Measurements from ENCODE around the gene CNTNAP5.

DNA sequence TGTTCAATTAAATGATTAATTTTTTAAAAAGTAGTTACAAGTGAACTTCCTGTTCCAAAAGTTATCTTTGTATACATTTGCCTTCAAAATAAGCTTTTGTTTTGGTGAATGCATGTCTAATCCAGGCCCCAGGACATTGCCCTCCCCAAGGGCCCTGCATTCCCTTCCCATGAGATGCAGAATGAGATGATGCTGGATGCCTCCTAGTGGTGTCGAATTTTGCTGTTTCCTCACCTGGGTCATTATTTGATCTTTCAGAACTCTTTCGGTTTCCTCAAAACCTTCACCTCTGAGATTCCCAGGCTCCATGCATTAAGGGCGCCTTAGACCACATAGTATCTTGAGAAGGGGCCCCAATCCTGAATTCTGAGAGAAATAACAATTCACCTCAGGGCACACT lies 728.8 kb downstream of the CNTNAP5 start:
- TF ChIP-seq, protein P1, sequence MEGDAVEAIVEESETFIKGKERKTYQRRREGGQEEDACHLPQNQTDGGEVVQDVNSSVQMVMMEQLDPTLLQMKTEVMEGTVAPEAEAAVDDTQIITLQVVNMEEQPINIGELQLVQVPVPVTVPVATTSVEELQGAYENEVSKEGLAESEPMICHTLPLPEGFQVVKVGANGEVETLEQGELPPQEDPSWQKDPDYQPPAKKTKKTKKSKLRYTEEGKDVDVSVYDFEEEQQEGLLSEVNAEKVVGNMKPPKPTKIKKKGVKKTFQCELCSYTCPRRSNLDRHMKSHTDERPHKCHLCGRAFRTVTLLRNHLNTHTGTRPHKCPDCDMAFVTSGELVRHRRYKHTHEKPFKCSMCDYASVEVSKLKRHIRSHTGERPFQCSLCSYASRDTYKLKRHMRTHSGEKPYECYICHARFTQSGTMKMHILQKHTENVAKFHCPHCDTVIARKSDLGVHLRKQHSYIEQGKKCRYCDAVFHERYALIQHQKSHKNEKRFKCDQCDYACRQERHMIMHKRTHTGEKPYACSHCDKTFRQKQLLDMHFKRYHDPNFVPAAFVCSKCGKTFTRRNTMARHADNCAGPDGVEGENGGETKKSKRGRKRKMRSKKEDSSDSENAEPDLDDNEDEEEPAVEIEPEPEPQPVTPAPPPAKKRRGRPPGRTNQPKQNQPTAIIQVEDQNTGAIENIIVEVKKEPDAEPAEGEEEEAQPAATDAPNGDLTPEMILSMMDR (conservative IDR thresholded peaks at IDR 0.05; ENCODE audit: low read depth, low read length): no peak
- TF ChIP-seq MAFK (IDR thresholded peaks at IDR 0.05; ENCODE audit: low read depth, low read length): no peak
- no peak for TF ChIP-seq POLR2A (IDR thresholded peaks at IDR 0.05; ENCODE audit: low read depth, low read length)
- TF ChIP-seq BHLHE40 (IDR thresholded peaks at IDR 0.05; ENCODE audit: low read depth, low read length): no peak

All from IMR-90 (cell line).